ENCODE results near the gene MYOT. TPM values are rescaled to one million over a fixed set of nuclear protein-coding genes. Genes with fewer than 3 reads are reported as not detected.

MYOT gene
- total RNA-seq, 2 donors from 2014 or later = 0.33 to 1.0 TPM

- H3K27ac ChIP-seq = no peak overlapping the region
- H3K36me3 ChIP-seq (replicated peaks in 1 of 2; ENCODE audit: insufficient read depth in 1 of 2, low read depth in 2 of 2) = no peaks in the 10 kb centered on the region
- no peak for DNase-seq
- no peaks in the 10 kb centered on the region for H3K9me3 ChIP-seq
- 79% methylated on average over 1 of the region's 1 CpG for WGBS, 2 donors
- no peak overlapping the region for H3K4me3 ChIP-seq
- intact Hi-C loops (cut with DNase I) = no loop called here
- peaks cover 11% of the 10 kb centered on the region for H3K4me1 ChIP-seq
- H3K27me3 ChIP-seq = no peaks in the 10 kb centered on the region
- ATAC-seq = no peak
- TF ChIP-seq, protein P1, sequence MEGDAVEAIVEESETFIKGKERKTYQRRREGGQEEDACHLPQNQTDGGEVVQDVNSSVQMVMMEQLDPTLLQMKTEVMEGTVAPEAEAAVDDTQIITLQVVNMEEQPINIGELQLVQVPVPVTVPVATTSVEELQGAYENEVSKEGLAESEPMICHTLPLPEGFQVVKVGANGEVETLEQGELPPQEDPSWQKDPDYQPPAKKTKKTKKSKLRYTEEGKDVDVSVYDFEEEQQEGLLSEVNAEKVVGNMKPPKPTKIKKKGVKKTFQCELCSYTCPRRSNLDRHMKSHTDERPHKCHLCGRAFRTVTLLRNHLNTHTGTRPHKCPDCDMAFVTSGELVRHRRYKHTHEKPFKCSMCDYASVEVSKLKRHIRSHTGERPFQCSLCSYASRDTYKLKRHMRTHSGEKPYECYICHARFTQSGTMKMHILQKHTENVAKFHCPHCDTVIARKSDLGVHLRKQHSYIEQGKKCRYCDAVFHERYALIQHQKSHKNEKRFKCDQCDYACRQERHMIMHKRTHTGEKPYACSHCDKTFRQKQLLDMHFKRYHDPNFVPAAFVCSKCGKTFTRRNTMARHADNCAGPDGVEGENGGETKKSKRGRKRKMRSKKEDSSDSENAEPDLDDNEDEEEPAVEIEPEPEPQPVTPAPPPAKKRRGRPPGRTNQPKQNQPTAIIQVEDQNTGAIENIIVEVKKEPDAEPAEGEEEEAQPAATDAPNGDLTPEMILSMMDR (IDR thresholded peaks at IDR 0.05) = no peak
- TF ChIP-seq POLR2A (IDR thresholded peaks at IDR 0.05) = no peak
These were observed 35.2 kb upstream of the MYOT start for GRCh38 chr5:137832416-137832815.

DNA sequence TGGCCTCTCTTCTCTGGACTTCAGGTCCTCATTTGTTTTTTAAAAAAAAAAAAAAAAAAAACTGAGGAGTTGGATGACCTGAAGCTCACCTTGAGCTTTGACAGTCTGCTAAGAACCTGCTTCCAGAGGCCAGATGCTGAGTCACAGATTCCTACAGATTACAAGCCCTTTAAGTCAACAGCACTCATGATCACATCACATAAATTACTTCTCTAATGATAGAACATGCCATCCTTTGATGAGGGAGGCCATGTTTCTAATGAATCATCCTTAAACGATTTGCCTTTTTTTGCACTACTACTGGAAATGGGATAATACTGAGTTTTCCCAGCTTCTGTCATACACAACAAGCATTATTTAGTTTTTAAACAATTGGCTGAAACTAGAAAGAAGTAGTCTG lies 34.2 kb upstream of the MYOT start:
- intact Hi-C loops (cut with DNase I) = no loop called here
- DNase-seq (peak in 1 of 4 donors; percentile 16), ATAC-seq (no peak)
- Histone ChIP-seq H3K9me3 (no peaks in the 10 kb centered on the region), H3K27me3 (no peaks in the 10 kb centered on the region), H3K4me3 (no peak overlapping the region), H3K27ac (no peak overlapping the region), H3K36me3 (replicated peaks in 1 of 2; ENCODE audit: insufficient read depth in 1 of 2, low read depth in 2 of 2) (no peaks in the 10 kb centered on the region), H3K4me1 (peaks cover 17% of the 10 kb centered on the region)
- 42 to 59% methylated on average over 1 of the region's 1 CpG for WGBS, 2 donors
- no peak for TF ChIP-seq POLR2A (IDR thresholded peaks at IDR 0.05)
- TF ChIP-seq, protein P1 (IDR thresholded peaks at IDR 0.05) = no peak

- DNase-seq = no peak
- no peak for ATAC-seq
- intact Hi-C loops (cut with DNase I) = no loop called here
- Histone ChIP-seq H3K4me3 (no peak overlapping the region), H3K27me3 (no peaks in the 10 kb centered on the region), H3K36me3 (replicated peaks in 1 of 2; ENCODE audit: insufficient read depth in 1 of 2, low read depth in 2 of 2) (no peaks in the 10 kb centered on the region), H3K4me1 (peaks cover 17% of the 10 kb centered on the region), H3K9me3 (no peaks in the 10 kb centered on the region), H3K27ac (no peak overlapping the region)
- TF ChIP-seq, protein P1 (IDR thresholded peaks at IDR 0.05) = no peak
- 45 to 50% methylated on average over 4 of the region's 4 CpGs for WGBS, 2 donors
These were observed 33.1 kb upstream of the MYOT start for GRCh38 chr5:137834498-137835049.

DNA sequence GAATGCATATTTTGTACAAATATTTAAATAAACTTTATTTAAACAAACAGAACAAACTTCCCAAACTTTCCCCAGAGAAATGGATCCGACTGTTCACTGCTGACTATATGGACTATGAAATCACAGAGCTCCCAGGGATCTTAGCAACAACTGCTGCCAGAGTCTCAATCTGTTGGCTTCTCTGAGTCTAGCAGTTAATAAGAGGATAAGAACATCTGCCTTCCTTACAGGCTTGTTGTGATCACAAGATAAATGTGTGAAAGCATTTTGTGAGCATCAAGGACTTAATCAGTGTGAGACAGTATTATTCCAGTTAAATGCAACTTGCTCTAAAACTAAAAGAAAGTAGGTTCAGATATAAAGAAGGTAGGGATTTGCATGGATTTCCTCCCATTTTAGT lies 31.4 kb upstream of the MYOT start:
- Histone ChIP-seq H3K27me3 (no peaks in the 10 kb centered on the region), H3K27ac (no peak overlapping the region), H3K9me3 (no peaks in the 10 kb centered on the region), H3K4me3 (no peak overlapping the region), H3K4me1 (peaks cover 17% of the 10 kb centered on the region), H3K36me3 (replicated peaks in 1 of 2; ENCODE audit: insufficient read depth in 1 of 2, low read depth in 2 of 2) (no peaks in the 10 kb centered on the region)
- ATAC-seq (no peak), DNase-seq (no peak)
- intact Hi-C loops (cut with DNase I) = no loop called here
- TF ChIP-seq, protein P1 (IDR thresholded peaks at IDR 0.05) = no peak
- TF ChIP-seq POLR2A (IDR thresholded peaks at IDR 0.05) = no peak
- 82 to 88% methylated on average over 1 of the region's 1 CpG for WGBS, 2 donors

GRCh38 chr5:137836997-137837396 lies 30.7 kb upstream of the MYOT start:
- no peaks in the 10 kb centered on the region for H3K36me3 ChIP-seq (replicated peaks in 1 of 2; ENCODE audit: insufficient read depth in 1 of 2, low read depth in 2 of 2)
- TF ChIP-seq, protein P1 (IDR thresholded peaks at IDR 0.05) = no peak
- TF ChIP-seq POLR2A (IDR thresholded peaks at IDR 0.05) = no peak
- peak; percentile 63 for ATAC-seq
- H3K9me3 ChIP-seq = no peaks in the 10 kb centered on the region
- no peak overlapping the region for H3K4me3 ChIP-seq
- DNase-seq = no peak
- peaks cover 17% of the 10 kb centered on the region for H3K4me1 ChIP-seq
- no peak overlapping the region for H3K27ac ChIP-seq
- H3K27me3 ChIP-seq = no peaks in the 10 kb centered on the region
- intact Hi-C loops (cut with DNase I) = no loop called here
